Trophoblast cell (in vitro differentiated cells and primary cell): ENCODE measurements around the gene CLASP1.

Experiments used
- DNase-seq, 2 donors: peaks; one replicate each; pipeline ENCODE4 v3.0.0-alpha.2; 2016
- H2AFZ ChIP-seq: 2 replicates; pipeline ENCODE4 v1.6.1; 2013; ENCODE audit warnings: low read length, moderate library complexity, mild to moderate bottlenecking; ENCODE audit not compliant: insufficient read depth, poor library complexity
- H2AK5ac ChIP-seq: 2 replicates; pipeline ENCODE4 v1.6.1; 2013; ENCODE audit warnings: mild to moderate bottlenecking, low read length
- H2BK120ac ChIP-seq: 2 replicates; pipeline ENCODE4 v1.6.1; 2013; ENCODE audit warnings: low read length, mild to moderate bottlenecking, moderate library complexity; ENCODE audit not compliant: insufficient read depth, poor library complexity
- H2BK12ac ChIP-seq: 2 replicates; pipeline ENCODE4 v1.6.1; 2013; ENCODE audit warnings: mild to moderate bottlenecking, low read length, moderate library complexity
- H2BK5ac ChIP-seq: 2 replicates; pipeline ENCODE4 v1.6.1; 2013; ENCODE audit warnings: low read length, low read depth, moderate library complexity, mild to moderate bottlenecking; ENCODE audit not compliant: poor library complexity
- H3K14ac ChIP-seq: 2 replicates; pipeline ENCODE4 v1.6.1; 2013; ENCODE audit warnings: mild to moderate bottlenecking, low read length
- H3K18ac ChIP-seq: 2 replicates; pipeline ENCODE4 v1.6.1; 2013; ENCODE audit warnings: mild to moderate bottlenecking, low read length
- H3K23ac ChIP-seq: 2 replicates; pipeline ENCODE4 v1.6.1; 2013; ENCODE audit warnings: low read length
- H3K27ac ChIP-seq: 2 replicates; pipeline ENCODE4 v1.5.1; 2013; ENCODE audit warnings: low read depth, mild to moderate bottlenecking, inconsistent platforms, low read length, moderate library complexity
- H3K27me3 ChIP-seq: 2 replicates; pipeline ENCODE4 v1.6.1; 2013; ENCODE audit warnings: inconsistent platforms, mild to moderate bottlenecking, low read length, moderate library complexity; ENCODE audit not compliant: insufficient read depth
- H3K36me3 ChIP-seq, 2 experiments: 1 replicate in 1 of 2; 2 replicates in 1 of 2; pipeline ENCODE4 v1.6.1; 2013; ENCODE audit warnings: low read length in 2 of 2, mild to moderate bottlenecking in 2 of 2, moderate library complexity in 1 of 2; ENCODE audit not compliant: insufficient read depth in 2 of 2, control insufficient read depth in 1 of 2
- H3K4ac ChIP-seq: 2 replicates; pipeline ENCODE4 v1.6.1; 2013; ENCODE audit warnings: low read depth, mild to moderate bottlenecking, low read length, moderate library complexity
- H3K4me1 ChIP-seq, 2 experiments: 1 replicate in 1 of 2; 2 replicates in 1 of 2; pipeline ENCODE4 v1.6.1; 2013; ENCODE audit warnings: low read length in 2 of 2, mild to moderate bottlenecking in 2 of 2, moderate library complexity in 1 of 2; ENCODE audit not compliant: insufficient read depth in 2 of 2, control insufficient read depth in 1 of 2
- H3K4me2 ChIP-seq: 2 replicates; pipeline ENCODE4 v1.6.1; 2013; ENCODE audit warnings: inconsistent platforms, mild to moderate bottlenecking, low read length, moderate library complexity
- H3K4me3 ChIP-seq: 2 replicates; pipeline ENCODE4 v1.5.1; 2013; ENCODE audit warnings: mild to moderate bottlenecking, low read depth, low read length, inconsistent platforms
- H3K79me1 ChIP-seq: one replicate; pipeline ENCODE4 v1.6.1; 2013; ENCODE audit warnings: low read length
- H3K79me2 ChIP-seq: 2 replicates; pipeline ENCODE4 v1.6.1; 2013; ENCODE audit warnings: low read length, mild to moderate bottlenecking; ENCODE audit not compliant: control insufficient read depth, insufficient read depth, poor library complexity
- H3K9ac ChIP-seq: 2 replicates; pipeline ENCODE4 v1.6.1; 2013; ENCODE audit warnings: mild to moderate bottlenecking, low read length
- H3K9me3 ChIP-seq: 2 replicates; pipeline ENCODE4 v1.6.1; 2013; ENCODE audit warnings: low read depth, mild to moderate bottlenecking, control low read depth, inconsistent platforms, low read length; ENCODE audit not compliant: insufficient read depth
- H4K12ac ChIP-seq: 2 replicates; pipeline ENCODE4 v1.6.1; 2013; ENCODE audit warnings: low read depth, mild to moderate bottlenecking, low read length, moderate library complexity
- H4K8ac ChIP-seq: 2 replicates; pipeline ENCODE4 v1.6.1; 2013; ENCODE audit warnings: low read depth, mild to moderate bottlenecking, low read length, moderate library complexity
- H4K91ac ChIP-seq: one replicate; pipeline ENCODE4 v1.6.1; 2013; ENCODE audit warnings: low read depth, mild to moderate bottlenecking, low read length, moderate library complexity
- WGBS: extraction: QIAGEN DNeasy Blood & Tissue Kit; methylation state at CpG from one replicate; pipeline ENCODE4 v1.1.7; 2013; ENCODE audit warnings: missing lambda C conversion rate; ENCODE audit not compliant: insufficient read length, insufficient coverage; ENCODE audit errors: extremely low coverage; 5-methylcytosine and 5-hydroxymethylcytosine counted together

CLASP1 gene

DNA sequence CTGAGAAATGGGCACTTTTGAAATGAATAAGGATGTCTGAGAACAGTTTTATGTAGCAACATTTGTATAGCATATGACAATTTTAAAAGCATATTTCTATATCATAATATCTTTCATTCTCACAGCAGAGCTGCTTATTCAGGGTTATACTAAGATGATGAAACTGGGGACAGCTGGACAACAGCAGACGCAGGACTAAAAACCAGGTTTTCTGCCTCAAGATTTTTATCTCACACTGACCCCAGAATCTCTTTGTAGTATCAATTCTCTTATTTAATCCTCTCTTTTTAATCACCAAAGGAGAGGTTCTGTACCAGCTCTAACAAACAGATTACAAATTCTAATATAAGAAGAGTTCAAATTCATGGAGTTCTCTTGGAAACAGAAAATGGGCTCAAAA is 290.1 kb downstream of the CLASP1 start:
- no peak overlapping the region for H2AK5ac ChIP-seq
- no peaks in the 10 kb centered on the region for H3K4me1 ChIP-seq

GRCh38 chr2:121358291-121358690 is 291.0 kb downstream of the CLASP1 start:
- no peak overlapping the region for H2BK120ac ChIP-seq
- H2BK12ac ChIP-seq, result no peak overlapping the region
- no CpG with 5 or more reads among the region's 2 CpGs for WGBS
- H4K8ac ChIP-seq, result no peak overlapping the region
- no peaks in the 10 kb centered on the region for H3K79me1 ChIP-seq
- H3K18ac ChIP-seq, result no peak overlapping the region
- no peaks in the 10 kb centered on the region for H3K27me3 ChIP-seq
- H3K9me3 ChIP-seq, result no peaks in the 10 kb centered on the region
- no peak overlapping the region for H3K27ac ChIP-seq
- H3K23ac ChIP-seq, result no peak overlapping the region
- no peak overlapping the region for H3K4me2 ChIP-seq
- no peaks in the 10 kb centered on the region for H3K4me1 ChIP-seq
- no peak overlapping the region for H3K9ac ChIP-seq
- H3K14ac ChIP-seq, result no peak overlapping the region
- no peak overlapping the region for H4K12ac ChIP-seq
- H4K91ac ChIP-seq, result no peak overlapping the region
- no peak overlapping the region for H3K4ac ChIP-seq
- no peaks in the 10 kb centered on the region for H3K79me2 ChIP-seq
- peaks cover 21 to 26% of the 10 kb centered on the region in 2 experiments for H3K36me3 ChIP-seq
- H2AK5ac ChIP-seq, result no peak overlapping the region
- DNase-seq, result no peak
- H2AFZ ChIP-seq, result no peak overlapping the region
- no peak overlapping the region for H2BK5ac ChIP-seq
- no peak overlapping the region for H3K4me3 ChIP-seq

More for the DNA sequence above, 290.1 kb downstream of the CLASP1 start:
- DNase-seq, result no peak
- Histone ChIP-seq H3K27me3 (no peaks in the 10 kb centered on the region), H3K4me3 (no peak overlapping the region), H3K27ac (no peak overlapping the region), H3K23ac (no peak overlapping the region), H3K18ac (no peak overlapping the region), H2BK5ac (no peak overlapping the region), H3K4ac (no peak overlapping the region), H3K14ac (no peak overlapping the region), H3K9ac (no peak overlapping the region), H3K79me1 (no peaks in the 10 kb centered on the region), H4K12ac (no peak overlapping the region), H3K9me3 (no peaks in the 10 kb centered on the region), H3K4me2 (no peak overlapping the region), H4K8ac (no peak overlapping the region), H3K36me3 (peaks cover 19 to 23% of the 10 kb centered on the region in 2 experiments), H3K79me2 (no peaks in the 10 kb centered on the region), H4K91ac (no peak overlapping the region), H2AFZ (no peak overlapping the region), H2BK12ac (no peak overlapping the region), H2BK120ac (no peak overlapping the region)
- WGBS, result no CpG with 5 or more reads among the region's 1 CpG

DNA sequence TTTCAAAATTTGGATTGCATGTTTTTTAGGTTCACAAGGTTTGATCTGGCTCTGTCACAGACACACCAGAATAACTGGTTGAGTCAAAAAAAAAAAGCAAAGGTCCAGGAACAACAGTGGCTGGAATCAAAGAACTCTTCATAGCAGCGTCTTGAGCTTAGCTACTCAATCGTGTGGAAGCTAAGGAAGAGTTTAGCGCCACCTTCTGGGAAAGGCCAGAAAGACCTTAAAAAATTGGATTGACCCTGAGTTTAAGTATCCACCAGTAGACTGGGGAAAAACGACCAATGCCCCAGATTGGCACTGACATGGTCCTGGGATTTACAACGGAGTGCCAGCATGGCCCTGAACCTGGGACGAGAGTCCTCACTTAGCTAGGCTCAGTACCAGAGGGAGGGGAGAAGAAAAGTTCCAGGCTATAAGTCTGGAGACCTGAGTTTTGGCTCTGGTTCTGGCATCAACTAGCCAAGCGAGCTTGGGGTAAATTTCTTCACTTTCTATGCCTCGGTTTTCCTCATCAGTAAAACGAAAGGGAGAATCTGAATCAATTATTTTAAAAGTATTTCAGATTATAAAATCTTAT is 293.1 kb downstream of the CLASP1 start:
- peak; percentile 78 to 96 for DNase-seq
- no peak overlapping the region for H2AK5ac ChIP-seq
- H3K27ac ChIP-seq, result no peak overlapping the region
- H3K4me3 ChIP-seq, result no peak overlapping the region
- H4K91ac ChIP-seq, result no peak overlapping the region
- no peak overlapping the region for H2BK5ac ChIP-seq
- no peaks in the 10 kb centered on the region for H3K79me1 ChIP-seq
- H3K27me3 ChIP-seq, result no peaks in the 10 kb centered on the region
- no CpG with 5 or more reads among the region's 9 CpGs for WGBS
- no peak overlapping the region for H2AFZ ChIP-seq
- no peak overlapping the region for H3K9ac ChIP-seq
- no peak overlapping the region for H2BK12ac ChIP-seq
- no peaks in the 10 kb centered on the region for H3K4me1 ChIP-seq
- no peak overlapping the region for H3K18ac ChIP-seq
- H2BK120ac ChIP-seq, result no peak overlapping the region
- H3K36me3 ChIP-seq, result peaks cover 19 to 25% of the 10 kb centered on the region in 2 experiments
- H4K8ac ChIP-seq, result no peak overlapping the region
- no peaks in the 10 kb centered on the region for H3K79me2 ChIP-seq
- H4K12ac ChIP-seq, result no peak overlapping the region
- no peak overlapping the region for H3K4me2 ChIP-seq
- H3K9me3 ChIP-seq, result no peaks in the 10 kb centered on the region
- H3K23ac ChIP-seq, result no peak overlapping the region
- H3K4ac ChIP-seq, result no peak overlapping the region
- H3K14ac ChIP-seq, result no peak overlapping the region

- Histone ChIP-seq H3K14ac (no peak overlapping the region), H3K4me1 (no peaks in the 10 kb centered on the region), H3K18ac (no peak overlapping the region), H3K9me3 (no peaks in the 10 kb centered on the region), H4K12ac (no peak overlapping the region), H2AK5ac (no peak overlapping the region), H2BK12ac (no peak overlapping the region), H3K23ac (no peak overlapping the region), H3K79me2 (no peaks in the 10 kb centered on the region), H2BK120ac (no peak overlapping the region), H3K36me3 (peaks cover 24 to 29% of the 10 kb centered on the region in 2 experiments), H3K4me3 (no peak overlapping the region), H3K9ac (no peak overlapping the region), H2AFZ (no peak overlapping the region), H3K79me1 (no peaks in the 10 kb centered on the region), H4K8ac (no peak overlapping the region), H3K4me2 (no peak overlapping the region), H3K27me3 (no peaks in the 10 kb centered on the region), H3K27ac (no peak overlapping the region), H2BK5ac (no peak overlapping the region), H3K4ac (no peak overlapping the region), H4K91ac (no peak overlapping the region)
- no CpG with 5 or more reads among the region's 1 CpG for WGBS
- DNase-seq, result no peak
These were observed 293.8 kb downstream of the CLASP1 start for GRCh38 chr2:121355488-121355887.
